GM13976 (cell line): ENCODE results near the gene RSPO3.
"Not testable (repeated sequence)": the region's sequence is repeated elsewhere in the genome, so short reads cannot be mapped to it uniquely, and the experiment has no call there.

Experiments used
- DNase-seq: peaks from one replicate; pipeline ENCODE4 v3.0.0; 2012; ENCODE audit warnings: low spot score
- in situ Hi-C: fragments of 300-500 bp; cut with MboI; formaldehyde crosslinking; loops from one replicate; pipeline ENCODE4 v1.12.0; 2022; ENCODE audit warnings: low sequenced_read_pairs, mixed read lengths, inconsistent platforms; ENCODE audit not compliant: unreplicated experiment
- TF ChIP-seq, protein P1 (sequence below): IDR thresholded peaks from 2 replicates; pipeline ENCODE4 v1.5.1; 2012; ENCODE audit warnings: borderline replicate concordance, mild to moderate bottlenecking; ENCODE audit not compliant: insufficient read depth; ENCODE audit errors: extremely low read depth, missing control alignments, control extremely low read depth

RSPO3 gene

DNA sequence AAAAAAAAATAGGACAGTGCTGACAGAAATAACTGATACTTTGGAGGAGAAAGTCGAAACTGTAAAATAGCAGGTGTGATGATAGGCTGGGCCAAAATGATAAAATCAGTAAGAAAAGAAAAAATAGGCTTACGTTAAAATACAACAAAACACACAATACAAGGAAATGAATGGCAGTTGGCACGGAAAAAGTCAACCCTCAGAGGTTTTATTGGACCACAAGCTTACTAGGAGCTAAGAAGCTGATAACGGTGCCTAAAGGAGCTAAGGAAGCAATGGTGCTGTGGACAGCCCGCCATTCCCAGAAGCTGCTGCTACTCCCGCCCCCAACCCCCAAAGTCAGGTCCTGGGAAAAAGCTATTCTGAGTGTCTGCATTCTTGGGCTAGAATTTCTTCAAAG is 92.3 kb downstream of the RSPO3 start:
- no peak for DNase-seq
- TF ChIP-seq, protein P1, sequence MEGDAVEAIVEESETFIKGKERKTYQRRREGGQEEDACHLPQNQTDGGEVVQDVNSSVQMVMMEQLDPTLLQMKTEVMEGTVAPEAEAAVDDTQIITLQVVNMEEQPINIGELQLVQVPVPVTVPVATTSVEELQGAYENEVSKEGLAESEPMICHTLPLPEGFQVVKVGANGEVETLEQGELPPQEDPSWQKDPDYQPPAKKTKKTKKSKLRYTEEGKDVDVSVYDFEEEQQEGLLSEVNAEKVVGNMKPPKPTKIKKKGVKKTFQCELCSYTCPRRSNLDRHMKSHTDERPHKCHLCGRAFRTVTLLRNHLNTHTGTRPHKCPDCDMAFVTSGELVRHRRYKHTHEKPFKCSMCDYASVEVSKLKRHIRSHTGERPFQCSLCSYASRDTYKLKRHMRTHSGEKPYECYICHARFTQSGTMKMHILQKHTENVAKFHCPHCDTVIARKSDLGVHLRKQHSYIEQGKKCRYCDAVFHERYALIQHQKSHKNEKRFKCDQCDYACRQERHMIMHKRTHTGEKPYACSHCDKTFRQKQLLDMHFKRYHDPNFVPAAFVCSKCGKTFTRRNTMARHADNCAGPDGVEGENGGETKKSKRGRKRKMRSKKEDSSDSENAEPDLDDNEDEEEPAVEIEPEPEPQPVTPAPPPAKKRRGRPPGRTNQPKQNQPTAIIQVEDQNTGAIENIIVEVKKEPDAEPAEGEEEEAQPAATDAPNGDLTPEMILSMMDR: no peak
- in situ Hi-C loops: no loop called here

DNA sequence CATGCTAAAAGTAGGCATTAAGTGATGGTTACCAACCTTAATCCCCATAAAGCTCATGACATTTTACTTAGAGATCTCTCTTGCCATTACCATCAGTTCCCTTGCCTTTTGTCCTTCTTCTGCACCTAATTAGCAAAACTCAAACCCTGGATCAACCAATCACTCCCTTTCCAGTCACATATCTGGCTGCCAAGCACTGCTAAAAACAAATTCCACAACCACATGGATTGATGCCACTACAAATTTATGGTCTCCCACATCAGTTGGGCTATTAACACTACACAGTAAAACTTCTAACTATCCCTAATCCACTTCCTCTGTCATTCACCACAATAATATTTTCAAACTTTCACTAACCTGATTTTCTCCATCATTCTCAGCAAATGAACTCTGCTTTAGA is 93.9 kb downstream of the RSPO3 start:
- in situ Hi-C loops: no loop called here
- TF ChIP-seq, protein P1: no peak
- no peak for DNase-seq

- DNase-seq, in situ Hi-C loops: not testable (repeated sequence)
Observed at GRCh38 chr6:127214032-127214431, 95.6 kb downstream of the RSPO3 start.

DNA sequence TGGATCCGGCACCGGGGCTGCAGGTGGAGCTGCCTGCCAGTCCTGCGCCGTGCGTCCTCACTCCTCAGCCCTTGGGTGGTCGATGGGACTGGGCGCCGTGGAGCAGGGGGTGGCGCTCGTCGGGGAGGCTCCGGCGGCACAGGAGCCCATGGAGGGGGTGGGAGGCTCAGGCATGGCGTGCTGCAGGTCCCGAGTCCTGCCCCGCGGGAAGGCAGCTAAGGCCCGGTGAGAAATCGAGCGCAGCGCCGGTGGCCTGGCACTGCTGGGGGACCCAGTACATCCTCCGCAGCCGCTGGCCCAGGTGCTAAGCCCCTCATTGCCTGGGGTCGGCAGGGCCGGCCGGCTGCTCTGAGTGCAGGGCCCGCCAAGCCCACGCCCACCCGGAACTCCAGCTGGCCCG is 96.1 kb downstream of the RSPO3 start:
- DNase-seq, in situ Hi-C loops: not testable (repeated sequence)

GRCh38 chr6:127215931-127216330 is 97.5 kb downstream of the RSPO3 start:
- in situ Hi-C loops: no loop called here
- TF ChIP-seq, protein P1: no peak
- no peak for DNase-seq

DNA sequence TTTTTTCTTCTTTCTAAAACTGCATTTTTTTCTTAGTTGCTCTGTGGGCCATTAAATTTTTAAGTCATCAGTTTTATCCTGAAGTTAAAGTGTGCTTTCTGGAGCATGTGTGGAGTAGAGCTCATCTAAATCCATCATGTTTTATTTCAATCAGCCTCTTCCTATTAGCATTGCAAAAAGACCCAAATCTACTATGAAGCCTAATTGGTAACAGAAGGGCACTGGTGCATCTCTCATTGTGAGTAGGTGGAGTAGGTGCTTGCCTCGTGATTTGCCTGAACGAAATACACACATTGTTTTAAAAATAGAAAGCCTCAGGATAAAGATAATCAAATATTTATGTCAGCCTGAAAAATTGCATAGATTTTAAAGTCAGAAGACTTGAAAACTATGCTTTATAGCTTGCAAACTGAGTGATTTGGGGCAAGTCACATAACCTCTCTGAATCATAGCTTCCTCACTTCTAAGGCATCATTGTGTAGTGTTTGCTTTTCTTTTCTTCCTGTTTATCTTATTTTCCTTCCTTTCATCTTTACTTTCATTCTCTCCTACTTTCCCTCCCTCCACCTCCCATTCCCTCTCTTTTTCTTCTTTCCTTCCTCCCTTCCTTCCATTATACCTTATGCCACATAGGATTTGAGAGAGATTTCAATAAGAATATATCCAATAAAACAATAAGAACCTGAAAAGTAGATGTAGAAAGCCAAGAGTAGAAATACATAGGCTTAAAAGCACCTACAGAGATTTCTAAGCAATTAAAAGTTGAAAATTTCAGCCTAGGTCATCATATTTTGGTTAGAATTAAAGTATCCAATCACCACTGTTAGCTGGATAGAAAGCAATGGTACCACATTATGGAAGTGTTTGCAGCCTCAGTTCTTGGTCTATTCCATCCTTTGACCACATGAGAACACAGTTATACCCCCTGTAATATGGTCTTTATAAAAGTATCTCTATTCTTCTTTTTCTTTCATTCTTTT is 98.6 kb downstream of the RSPO3 start:
- TF ChIP-seq, protein P1: no peak
- in situ Hi-C loops: no loop called here
- DNase-seq: no peak

GRCh38 chr6:127219869-127220268 is 101.4 kb downstream of the RSPO3 start:
- in situ Hi-C loops: no loop called here
- TF ChIP-seq, protein P1: no peak
- no peak for DNase-seq
